ENCODE data around the gene RHBDL2. TPM values are rescaled to one million over a fixed set of nuclear protein-coding genes. Genes with fewer than 3 reads are reported as not detected.
A peak's percentile ranks its signal among the peaks of the same experiment; 100 is the strongest.

RHBDL2 gene
- total and polyA plus RNA-seq, 2 of the 13 experiments (the other 11 are each of a cell fraction or from before 2014, with no cell fraction given) = 3.3 to 5.4 TPM

- TF ChIP-seq HMGXB4 (CRISPR knock-in tag; IDR thresholded peaks at IDR 0.05; ENCODE audit: borderline replicate concordance in 1 of 2, low read depth in 1 of 2) = no peak; a peak in 2 of 4 replicates
- no peak for TF ChIP-seq ZNF343 (CRISPR knock-in tag; IDR thresholded peaks at IDR 0.05)
- TF ChIP-seq ZNF101 (CRISPR knock-in tag; IDR thresholded peaks at IDR 0.05; ENCODE audit: borderline replicate concordance, low read depth) = no peak
- peak; percentile 58 for TF ChIP-seq ELF3 (CRISPR knock-in tag; IDR thresholded peaks at IDR 0.05)
- TF ChIP-seq FIP1L1 (IDR thresholded peaks at IDR 0.05; ENCODE audit: borderline replicate concordance, insufficient read depth, low read depth, low read length) = 0 out of 2 replicates have a peak, but pooled peaks have one; percentile 51
- no peak for TF ChIP-seq BATF2 (CRISPR knock-in tag; IDR thresholded peaks at IDR 0.05)
- TF ChIP-seq ZNF749 (CRISPR knock-in tag; IDR thresholded peaks at IDR 0.05; ENCODE audit: borderline replicate concordance) = no peak
- no peak for TF ChIP-seq ZNF362 (CRISPR knock-in tag; IDR thresholded peaks at IDR 0.05; ENCODE audit: borderline replicate concordance)
- TF ChIP-seq PHF5A (CRISPR knock-in tag; IDR thresholded peaks at IDR 0.05; ENCODE audit: low read depth, unreplicated experiment) = no peak
- TF ChIP-seq ATF5 (CRISPR knock-in tag; IDR thresholded peaks at IDR 0.05; ENCODE audit: low read depth) = no peak
- TF ChIP-seq ZNF678 (CRISPR knock-in tag; IDR thresholded peaks at IDR 0.05) = no peak
- TF ChIP-seq MYC (CRISPR knock-in tag; IDR thresholded peaks at IDR 0.05; ENCODE audit: borderline replicate concordance) = peak; percentile 35; the same call in 1 of the 2 replicates
- no peak for TF ChIP-seq ZNF10 (CRISPR knock-in tag; IDR thresholded peaks at IDR 0.05; ENCODE audit: borderline replicate concordance, low read depth)
- TF ChIP-seq ZNF512 (CRISPR knock-in tag; IDR thresholded peaks at IDR 0.05) = no peak
- no peak for TF ChIP-seq ZFP36L2 (CRISPR knock-in tag; IDR thresholded peaks at IDR 0.05)
- no peak for TF ChIP-seq TAF15 (IDR thresholded peaks at IDR 0.05; ENCODE audit: low read depth, low read length, poor library complexity, severe bottlenecking)
- no peak for TF ChIP-seq DDIT3 (CRISPR knock-in tag; IDR thresholded peaks at IDR 0.05)
Observed at GRCh38 chr1:38873027-38873969, 68.3 kb downstream of the RHBDL2 start, which contains the start of gene MYCBP (continued).
